ENCODE measurements around the gene EFNA5. TPM values are rescaled to one million over a fixed set of nuclear protein-coding genes. Genes with fewer than 3 reads are reported as not detected.

The EFNA5 gene
- total and polyA plus RNA-seq, 2 experiments from 2014 or later: 7.5 to 10.1 TPM

- TF ChIP-seq POLR2AphosphoS5 (IDR thresholded peaks at IDR 0.05; ENCODE audit: low read depth) (no peak), REST (IDR thresholded peaks at IDR 0.05; ENCODE audit: unreplicated experiment) (no peak), ZNF331 (CRISPR knock-in tag; IDR thresholded peaks at IDR 0.05; ENCODE audit: low read depth) (no peak)
- TF ChIP-seq, protein P1, sequence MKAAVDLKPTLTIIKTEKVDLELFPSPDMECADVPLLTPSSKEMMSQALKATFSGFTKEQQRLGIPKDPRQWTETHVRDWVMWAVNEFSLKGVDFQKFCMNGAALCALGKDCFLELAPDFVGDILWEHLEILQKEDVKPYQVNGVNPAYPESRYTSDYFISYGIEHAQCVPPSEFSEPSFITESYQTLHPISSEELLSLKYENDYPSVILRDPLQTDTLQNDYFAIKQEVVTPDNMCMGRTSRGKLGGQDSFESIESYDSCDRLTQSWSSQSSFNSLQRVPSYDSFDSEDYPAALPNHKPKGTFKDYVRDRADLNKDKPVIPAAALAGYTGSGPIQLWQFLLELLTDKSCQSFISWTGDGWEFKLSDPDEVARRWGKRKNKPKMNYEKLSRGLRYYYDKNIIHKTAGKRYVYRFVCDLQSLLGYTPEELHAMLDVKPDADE (IDR thresholded peaks at IDR 0.05): no peak
Observed at GRCh38 chr5:107601076-107601475, 69.7 kb downstream of the EFNA5 start (continued).

DNA sequence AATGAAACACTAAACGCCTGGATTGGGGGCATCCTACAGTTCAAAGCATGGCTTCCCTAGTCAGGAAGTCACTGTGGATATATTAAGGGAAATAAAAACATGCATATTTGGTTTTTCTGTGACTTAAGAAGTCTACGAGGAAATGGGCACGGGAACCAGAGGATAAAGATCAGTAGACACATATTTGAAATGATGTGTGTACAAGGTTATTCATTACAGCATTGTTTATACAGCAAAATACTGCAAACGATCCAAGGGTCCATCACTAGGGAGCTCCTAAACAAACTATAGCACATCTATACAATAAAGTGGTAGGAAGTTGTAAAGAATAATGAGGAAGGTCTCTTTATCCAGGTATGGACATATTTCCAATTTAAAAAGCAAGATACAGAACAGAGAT, 71.8 kb downstream of the EFNA5 start:
- Histone ChIP-seq H4K20me1 (replicated peaks; ENCODE audit: insufficient read depth) (no peaks in the 10 kb centered on the region), H3K79me2 (replicated peaks; ENCODE audit: insufficient read depth) (peaks cover 6% of the 10 kb centered on the region)
- no peak for DNase-seq (ENCODE audit: low spot score)
- TF ChIP-seq STAT1 (IDR thresholded peaks at IDR 0.05; ENCODE audit: unreplicated experiment): no peak
- TF ChIP-seq EZH2phosphoT487 (IDR thresholded peaks at IDR 0.05; ENCODE audit: unreplicated experiment): no peak
- TF ChIP-seq, protein P1 (IDR thresholded peaks at IDR 0.05): no peak
- no peak for TF ChIP-seq ZNF331 (CRISPR knock-in tag; IDR thresholded peaks at IDR 0.05; ENCODE audit: low read depth)
- TF ChIP-seq, protein P2, sequence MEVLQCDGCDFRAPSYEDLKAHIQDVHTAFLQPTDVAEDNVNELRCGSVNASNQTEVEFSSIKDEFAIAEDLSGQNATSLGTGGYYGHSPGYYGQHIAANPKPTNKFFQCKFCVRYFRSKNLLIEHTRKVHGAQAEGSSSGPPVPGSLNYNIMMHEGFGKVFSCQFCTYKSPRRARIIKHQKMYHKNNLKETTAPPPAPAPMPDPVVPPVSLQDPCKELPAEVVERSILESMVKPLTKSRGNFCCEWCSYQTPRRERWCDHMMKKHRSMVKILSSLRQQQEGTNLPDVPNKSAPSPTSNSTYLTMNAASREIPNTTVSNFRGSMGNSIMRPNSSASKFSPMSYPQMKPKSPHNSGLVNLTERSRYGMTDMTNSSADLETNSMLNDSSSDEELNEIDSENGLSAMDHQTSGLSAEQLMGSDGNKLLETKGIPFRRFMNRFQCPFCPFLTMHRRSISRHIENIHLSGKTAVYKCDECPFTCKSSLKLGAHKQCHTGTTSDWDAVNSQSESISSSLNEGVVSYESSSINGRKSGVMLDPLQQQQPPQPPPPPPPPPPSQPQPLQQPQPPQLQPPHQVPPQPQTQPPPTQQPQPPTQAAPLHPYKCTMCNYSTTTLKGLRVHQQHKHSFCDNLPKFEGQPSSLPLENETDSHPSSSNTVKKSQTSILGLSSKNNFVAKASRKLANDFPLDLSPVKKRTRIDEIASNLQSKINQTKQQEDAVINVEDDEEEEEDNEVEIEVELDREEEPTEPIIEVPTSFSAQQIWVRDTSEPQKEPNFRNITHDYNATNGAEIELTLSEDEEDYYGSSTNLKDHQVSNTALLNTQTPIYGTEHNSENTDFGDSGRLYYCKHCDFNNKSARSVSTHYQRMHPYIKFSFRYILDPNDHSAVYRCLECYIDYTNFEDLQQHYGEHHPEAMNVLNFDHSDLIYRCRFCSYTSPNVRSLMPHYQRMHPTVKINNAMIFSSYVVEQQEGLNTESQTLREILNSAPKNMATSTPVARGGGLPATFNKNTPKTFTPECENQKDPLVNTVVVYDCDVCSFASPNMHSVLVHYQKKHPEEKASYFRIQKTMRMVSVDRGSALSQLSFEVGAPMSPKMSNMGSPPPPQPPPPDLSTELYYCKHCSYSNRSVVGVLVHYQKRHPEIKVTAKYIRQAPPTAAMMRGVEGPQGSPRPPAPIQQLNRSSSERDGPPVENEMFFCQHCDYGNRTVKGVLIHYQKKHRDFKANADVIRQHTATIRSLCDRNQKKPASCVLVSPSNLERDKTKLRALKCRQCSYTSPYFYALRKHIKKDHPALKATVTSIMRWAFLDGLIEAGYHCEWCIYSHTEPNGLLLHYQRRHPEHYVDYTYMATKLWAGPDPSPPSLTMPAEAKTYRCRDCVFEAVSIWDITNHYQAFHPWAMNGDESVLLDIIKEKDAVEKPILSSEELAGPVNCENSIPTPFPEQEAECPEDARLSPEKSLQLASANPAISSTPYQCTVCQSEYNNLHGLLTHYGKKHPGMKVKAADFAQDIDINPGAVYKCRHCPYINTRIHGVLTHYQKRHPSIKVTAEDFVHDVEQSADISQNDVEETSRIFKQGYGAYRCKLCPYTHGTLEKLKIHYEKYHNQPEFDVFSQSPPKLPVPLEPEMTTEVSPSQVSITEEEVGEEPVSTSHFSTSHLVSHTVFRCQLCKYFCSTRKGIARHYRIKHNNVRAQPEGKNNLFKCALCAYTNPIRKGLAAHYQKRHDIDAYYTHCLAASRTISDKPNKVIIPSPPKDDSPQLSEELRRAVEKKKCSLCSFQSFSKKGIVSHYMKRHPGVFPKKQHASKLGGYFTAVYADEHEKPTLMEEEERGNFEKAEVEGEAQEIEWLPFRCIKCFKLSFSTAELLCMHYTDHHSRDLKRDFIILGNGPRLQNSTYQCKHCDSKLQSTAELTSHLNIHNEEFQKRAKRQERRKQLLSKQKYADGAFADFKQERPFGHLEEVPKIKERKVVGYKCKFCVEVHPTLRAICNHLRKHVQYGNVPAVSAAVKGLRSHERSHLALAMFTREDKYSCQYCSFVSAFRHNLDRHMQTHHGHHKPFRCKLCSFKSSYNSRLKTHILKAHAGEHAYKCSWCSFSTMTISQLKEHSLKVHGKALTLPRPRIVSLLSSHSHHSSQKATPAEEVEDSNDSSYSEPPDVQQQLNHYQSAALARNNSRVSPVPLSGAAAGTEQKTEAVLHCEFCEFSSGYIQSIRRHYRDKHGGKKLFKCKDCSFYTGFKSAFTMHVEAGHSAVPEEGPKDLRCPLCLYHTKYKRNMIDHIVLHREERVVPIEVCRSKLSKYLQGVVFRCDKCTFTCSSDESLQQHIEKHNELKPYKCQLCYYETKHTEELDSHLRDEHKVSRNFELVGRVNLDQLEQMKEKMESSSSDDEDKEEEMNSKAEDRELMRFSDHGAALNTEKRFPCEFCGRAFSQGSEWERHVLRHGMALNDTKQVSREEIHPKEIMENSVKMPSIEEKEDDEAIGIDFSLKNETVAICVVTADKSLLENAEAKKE (CRISPR knock-in tag; IDR thresholded peaks at IDR 0.05): no peak
- TF ChIP-seq CREB1 (CRISPR knock-in tag; IDR thresholded peaks at IDR 0.05; ENCODE audit: low read depth): no peak
- no peak for TF ChIP-seq ZNF114 (CRISPR knock-in tag; IDR thresholded peaks at IDR 0.05)
- no peak for TF ChIP-seq CTCF (conservative IDR thresholded peaks at IDR 0.05; ENCODE audit: low read depth in 2 of 2)

More for the DNA sequence above, 71.8 kb downstream of the EFNA5 start:
- ATAC-seq: no peak
- H3K27me3 Mint-ChIP-seq (ENCODE audit: insufficient read depth, low read depth, poor library complexity): peaks cover 3% of the 10 kb centered on the region
- H3K4me2 ChIP-seq: no peak overlapping the region
- no peaks in the 10 kb centered on the region for H3K9me2 ChIP-seq (ENCODE audit: insufficient read depth)
- H3K27ac ChIP-seq (ENCODE audit: low read depth): no peak overlapping the region
- peaks cover 14% of the 10 kb centered on the region; the same call in 2 of the 3 replicates for H3K4me1 Mint-ChIP-seq
- H3K9me3 Mint-ChIP-seq: no peaks in the 10 kb centered on the region
- no peaks in the 10 kb centered on the region for H3K27me3 ChIP-seq (ENCODE audit: insufficient read depth)
- H3K4me3 ChIP-seq: no peak overlapping the region
- no peaks in the 10 kb centered on the region for H3F3A ChIP-seq (replicated peaks; ENCODE audit: low read depth)
- H3K4me1 ChIP-seq (ENCODE audit: insufficient read depth): peaks cover 2% of the 10 kb centered on the region; the same call in 1 of the 2 replicates
- H2AFZ ChIP-seq: no peak overlapping the region
- H3K36me3 ChIP-seq (ENCODE audit: insufficient read depth): no peaks in the 10 kb centered on the region
- H3K4me3 Mint-ChIP-seq: no peak overlapping the region
- H3K27ac Mint-ChIP-seq: no peak overlapping the region
- no peaks in the 10 kb centered on the region for H3K36me3 Mint-ChIP-seq (ENCODE audit: low read depth)
